HG03196 (cell line): Measurements from ENCODE around the gene PRND.
"Not testable (repeated sequence)": the region's sequence is repeated elsewhere in the genome, so short reads cannot be mapped to it uniquely, and the experiment has no call there.

Experiments
- ATAC-seq: cut with Tn5 transposase; IDR thresholded peaks from one replicate; pipeline ENCODE4 v1.9.1; 2021; ENCODE audit not compliant: unreplicated experiment

Gene PRND

DNA sequence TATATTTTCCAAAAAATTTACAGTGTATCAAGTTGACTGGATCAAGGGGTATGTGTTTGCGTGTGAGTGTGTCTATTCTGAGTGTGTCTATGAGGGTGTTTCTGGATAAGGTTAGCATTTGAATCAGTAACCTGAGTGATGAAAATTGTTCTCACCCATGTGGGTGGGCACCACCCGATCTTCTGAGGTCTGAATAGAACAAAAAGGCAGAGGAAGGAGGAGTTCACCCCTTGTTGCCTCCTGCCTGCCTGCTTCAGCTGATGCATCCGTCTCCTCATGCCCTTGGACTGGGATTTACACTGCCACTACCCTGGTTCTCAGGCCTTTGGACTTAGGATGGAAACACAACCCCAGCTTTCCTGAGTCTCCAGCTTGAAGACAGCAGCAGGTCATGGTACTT is 13.7 kb upstream of the PRND start:
- ATAC-seq, result no peak

GRCh38 chr20:4708856-4709255 is 12.9 kb upstream of the PRND start:
- ATAC-seq, result no peak

DNA sequence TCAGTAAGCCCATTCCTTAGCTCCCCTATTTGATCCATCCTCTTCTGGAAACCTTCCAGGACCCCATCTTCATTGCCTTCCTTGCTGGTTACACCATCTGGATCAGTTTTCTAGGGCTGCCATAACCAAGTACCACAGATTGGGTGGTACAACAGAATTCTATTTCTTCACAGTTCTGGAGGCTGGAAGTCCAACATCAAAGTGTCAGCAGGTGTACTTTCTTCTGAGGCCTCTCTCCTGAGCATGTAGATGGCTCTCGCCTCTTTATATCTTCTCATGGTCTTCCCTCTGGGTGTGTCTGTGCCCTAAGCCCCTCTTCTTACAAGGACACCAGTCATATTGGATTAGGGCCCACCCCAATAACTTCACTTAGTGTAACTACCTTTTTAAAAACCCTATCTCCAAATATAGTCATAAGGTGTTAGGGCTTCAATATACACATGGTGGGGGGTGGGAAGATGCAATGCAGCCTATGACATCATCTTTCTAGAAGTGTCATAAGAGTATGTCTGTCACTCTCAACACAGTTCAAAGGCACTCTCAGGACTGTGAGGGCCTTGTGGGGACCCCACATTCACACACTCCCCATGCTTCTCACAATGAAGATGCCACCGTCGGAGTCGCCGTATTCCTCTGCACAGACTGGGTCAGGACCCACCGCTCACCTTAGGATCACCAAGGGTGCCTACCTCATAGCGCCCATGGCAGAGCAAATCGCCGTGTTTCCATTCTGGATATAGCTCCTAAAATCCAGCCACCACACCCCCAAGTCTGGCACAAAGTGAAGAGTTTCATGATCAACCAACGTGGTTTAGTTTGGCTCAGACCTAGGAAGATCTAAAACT is 12.2 kb upstream of the PRND start:
- no peak for ATAC-seq

DNA sequence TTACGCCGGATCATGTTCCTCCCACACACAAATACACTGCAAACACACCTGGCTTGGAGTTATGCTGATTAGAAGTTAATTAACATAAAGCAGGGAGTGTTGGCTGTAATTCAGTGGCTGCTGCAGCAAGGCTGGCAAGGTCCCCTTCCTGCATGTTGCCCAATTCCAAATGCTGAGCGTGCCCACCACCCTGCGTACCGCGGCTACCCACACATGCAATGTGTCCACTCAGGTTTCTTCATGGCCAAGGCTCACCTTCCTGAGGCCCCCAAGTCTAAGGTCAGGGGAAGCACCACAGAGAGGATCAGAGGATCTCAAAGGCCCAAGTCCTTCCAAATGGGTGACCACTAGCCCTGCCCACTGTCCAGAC is 11.6 kb upstream of the PRND start:
- ATAC-seq, result no peak

- ATAC-seq, result no peak
Measured at GRCh38 chr20:4711511-4711910, 10.2 kb upstream of the PRND start.

DNA sequence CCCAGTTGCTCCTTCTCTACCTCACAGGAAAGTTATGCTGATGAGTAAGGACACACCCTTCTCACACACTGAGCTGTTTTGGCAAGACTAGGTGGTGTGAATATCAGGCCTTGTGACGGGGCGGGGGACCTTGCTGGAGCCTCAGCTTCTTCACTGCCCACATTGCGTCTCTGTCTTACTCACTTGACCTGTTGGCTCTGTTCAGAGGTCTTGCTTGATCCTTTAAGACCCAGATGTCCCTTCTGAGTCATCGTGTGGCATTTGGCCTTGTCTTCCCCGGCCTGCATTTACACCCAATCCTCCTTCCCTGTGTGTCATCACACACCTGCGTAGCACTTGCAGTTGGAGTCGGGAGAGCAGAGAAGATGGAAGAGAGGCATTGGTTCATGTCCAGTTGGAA is 8.3 kb upstream of the PRND start:
- ATAC-seq, result no peak

DNA sequence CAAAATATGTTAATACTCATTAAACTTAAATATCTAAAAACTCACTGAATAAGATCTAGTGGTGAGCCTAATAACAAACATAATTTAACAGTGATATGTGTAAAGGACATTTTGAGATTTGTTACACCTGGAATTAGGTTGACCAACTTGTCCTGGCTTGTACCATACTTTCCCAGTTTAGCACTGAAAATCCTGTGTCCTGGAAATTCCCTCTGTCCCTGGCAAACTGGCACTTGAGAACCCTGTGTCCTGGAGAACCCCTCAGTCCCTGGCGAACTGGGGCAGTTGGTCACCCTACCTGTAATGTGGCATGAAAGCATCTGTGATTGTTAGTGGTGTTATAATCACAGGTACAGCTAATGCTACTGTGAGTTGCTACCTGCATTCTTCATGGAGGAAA is 6.9 kb upstream of the PRND start:
- no peak for ATAC-seq

GRCh38 chr20:4717816-4718570 is 3.7 kb upstream of the PRND start:
- no peak for ATAC-seq

GRCh38 chr20:4719190-4719589 is 2.5 kb upstream of the PRND start:
- no peak for ATAC-seq

DNA sequence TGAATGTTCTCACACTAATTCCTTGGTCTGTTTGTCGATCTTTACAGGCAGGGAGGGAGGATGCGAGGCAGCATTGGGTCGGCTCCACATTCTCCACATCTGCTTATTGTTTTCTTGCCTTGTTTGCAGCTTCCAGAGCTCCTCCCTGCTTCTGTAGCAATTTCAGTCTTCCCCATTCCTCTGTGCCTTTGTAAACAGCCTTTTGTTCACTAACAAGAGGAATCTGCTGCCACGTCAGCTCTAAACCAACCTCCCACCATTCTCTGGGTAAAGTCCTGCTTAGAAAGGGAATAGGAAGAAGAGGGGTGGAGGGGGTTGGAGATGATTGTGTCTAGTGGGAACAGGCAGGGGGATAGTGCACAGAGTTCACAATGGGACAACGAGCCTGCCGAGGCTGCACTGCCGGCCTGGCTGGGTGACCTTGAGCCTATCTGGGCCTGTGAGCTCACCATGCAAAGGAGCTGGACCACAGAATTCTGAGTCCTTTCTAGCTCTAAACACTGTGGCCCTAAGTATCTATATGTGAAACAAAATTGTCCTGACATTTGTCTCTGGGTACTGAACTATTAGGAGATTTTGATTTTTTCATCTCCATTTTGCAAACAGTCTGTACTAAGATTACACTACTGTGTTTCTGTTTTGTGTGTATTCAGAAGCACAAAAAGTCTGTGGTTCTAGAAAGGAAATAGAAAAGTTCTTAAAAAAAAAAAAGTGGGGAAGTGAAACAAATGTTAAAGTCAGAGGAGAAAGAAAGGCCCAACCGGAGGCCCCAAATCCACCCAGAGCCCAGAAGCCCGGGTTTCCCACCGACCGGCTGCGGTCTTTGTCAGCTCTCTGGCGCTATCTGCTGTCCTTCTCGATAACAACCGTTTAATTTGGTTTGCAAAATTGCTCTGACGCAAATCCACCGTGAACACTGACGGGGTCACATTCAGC is 1.4 kb upstream of the PRND start:
- ATAC-seq, result peak; percentile 88

DNA sequence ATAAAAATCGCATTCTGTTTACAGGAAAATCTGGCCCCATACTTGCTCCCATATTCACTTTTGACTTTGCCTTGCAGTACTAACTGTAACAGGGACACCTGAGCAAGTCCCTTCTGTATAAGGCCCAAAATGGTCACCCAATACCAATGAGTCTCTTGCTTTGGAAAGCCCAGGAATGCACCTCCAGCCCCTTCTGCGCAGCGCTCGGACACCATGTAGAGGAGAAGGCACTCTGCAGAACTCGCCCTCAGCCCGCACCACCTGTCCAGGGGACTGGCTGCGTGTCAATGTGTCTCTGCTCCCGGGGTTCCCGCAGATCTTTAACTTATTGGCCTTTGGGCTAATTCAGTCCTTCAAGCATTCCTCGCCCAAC is 746 bp upstream of the PRND start:
- ATAC-seq, result peak; percentile 9

DNA sequence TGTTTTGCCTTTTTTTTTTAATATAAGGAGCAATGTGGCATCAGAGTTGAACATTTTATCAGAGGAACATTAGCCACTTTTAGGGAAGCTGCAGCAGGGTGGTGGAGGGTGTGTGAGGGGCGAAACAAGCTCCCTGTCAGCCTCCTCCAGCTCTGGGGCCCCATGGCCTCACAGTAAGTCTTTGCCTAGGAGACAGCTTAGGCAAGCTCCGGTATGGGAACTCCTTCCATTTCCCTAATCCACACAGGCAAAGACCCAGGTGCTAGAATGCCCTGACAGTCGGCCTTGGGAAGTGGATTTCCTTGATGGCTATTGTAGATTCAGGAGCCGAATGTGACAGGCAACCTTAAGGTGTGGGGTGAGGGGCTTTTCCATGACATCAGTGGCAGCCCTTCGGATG is 862 bp downstream of the PRND start:
- no peak for ATAC-seq

- ATAC-seq, result no peak
Measured at GRCh38 chr20:4722993-4723392, 1.3 kb downstream of the PRND start.

DNA sequence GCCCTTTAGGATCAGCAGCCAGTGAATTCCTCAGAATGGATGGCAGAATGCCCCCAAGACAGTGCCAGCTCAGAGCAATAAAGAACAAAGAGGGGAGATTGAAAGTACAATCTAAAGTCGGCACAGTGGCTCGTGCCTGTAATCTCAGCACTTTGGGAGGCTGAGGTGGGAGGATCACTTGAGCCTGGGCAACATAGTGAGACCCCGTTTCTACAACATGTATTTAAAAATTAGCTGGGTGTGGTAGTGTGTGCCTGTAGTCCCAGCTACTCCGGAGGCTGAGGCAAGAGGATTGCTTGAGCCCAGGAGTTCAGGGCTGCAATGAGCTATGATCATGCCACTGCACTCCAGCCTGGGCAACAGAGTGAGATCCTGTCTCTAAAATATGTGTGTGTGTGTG is 1.8 kb downstream of the PRND start:
- ATAC-seq, result not testable (repeated sequence)

DNA sequence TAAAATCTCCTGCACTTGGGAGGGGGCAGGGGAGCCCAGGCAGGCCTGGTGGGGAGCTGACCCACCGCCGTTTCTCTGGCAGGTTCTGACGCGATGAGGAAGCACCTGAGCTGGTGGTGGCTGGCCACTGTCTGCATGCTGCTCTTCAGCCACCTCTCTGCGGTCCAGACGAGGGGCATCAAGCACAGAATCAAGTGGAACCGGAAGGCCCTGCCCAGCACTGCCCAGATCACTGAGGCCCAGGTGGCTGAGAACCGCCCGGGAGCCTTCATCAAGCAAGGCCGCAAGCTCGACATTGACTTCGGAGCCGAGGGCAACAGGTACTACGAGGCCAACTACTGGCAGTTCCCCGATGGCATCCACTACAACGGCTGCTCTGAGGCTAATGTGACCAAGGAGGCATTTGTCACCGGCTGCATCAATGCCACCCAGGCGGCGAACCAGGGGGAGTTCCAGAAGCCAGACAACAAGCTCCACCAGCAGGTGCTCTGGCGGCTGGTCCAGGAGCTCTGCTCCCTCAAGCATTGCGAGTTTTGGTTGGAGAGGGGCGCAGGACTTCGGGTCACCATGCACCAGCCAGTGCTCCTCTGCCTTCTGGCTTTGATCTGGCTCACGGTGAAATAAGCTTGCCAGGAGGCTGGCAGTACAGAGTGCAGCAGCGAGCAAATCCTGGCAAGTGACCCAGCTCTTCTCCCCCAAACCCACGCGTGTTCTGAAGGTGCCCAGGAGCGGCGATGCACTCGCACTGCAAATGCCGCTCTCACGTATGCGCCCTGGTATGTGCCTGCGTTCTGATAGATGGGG is 3.0 kb downstream of the PRND start:
- ATAC-seq, result no peak

GRCh38 chr20:4725263-4725550 is 3.5 kb downstream of the PRND start:
- no peak for ATAC-seq

DNA sequence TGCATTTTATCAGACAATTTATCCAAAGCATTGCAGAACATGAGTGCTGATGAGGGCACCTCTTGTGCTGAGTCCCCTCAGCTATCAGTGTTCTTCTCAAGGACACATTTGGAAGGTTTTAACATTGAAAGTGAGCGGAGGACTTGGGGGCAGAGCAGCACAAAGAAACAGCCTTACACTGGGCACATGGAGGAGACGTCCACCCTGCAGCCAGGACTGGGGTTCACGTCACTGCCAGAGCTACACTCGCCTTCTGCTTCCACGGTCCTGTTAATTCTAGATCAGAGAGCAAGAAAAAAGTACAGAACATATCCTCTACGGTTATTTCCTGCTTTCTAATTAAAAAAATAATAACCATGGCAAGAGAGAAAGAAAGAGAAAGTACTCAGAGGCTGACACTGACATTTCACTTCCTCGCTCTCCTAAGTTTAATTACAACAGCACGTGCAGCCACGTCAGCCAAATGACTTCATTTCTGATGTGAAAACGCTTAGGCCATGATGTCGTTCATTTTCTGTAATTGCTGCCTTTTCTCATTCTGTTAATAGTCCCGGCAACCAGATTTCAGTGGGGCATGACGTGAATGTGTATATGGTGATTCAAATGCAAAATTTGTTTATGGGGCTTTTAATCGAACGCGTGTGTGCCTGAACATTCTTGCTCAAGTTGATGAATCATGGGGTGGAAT is 5.1 kb downstream of the PRND start:
- ATAC-seq, result peak; percentile 55

GRCh38 chr20:4728120-4728760 is 6.5 kb downstream of the PRND start:
- no peak for ATAC-seq

GRCh38 chr20:4729265-4729664 is 7.6 kb downstream of the PRND start:
- no peak for ATAC-seq

- ATAC-seq, result no peak
Measured at GRCh38 chr20:4730780-4731179, 9.1 kb downstream of the PRND start.
